ENCODE data around the gene TFAP2C. TPM values are rescaled to one million over a fixed set of nuclear protein-coding genes. Genes with fewer than 3 reads are reported as not detected.

The TFAP2C gene
- polyA plus RNA-seq, 1 experiment = 0.07 TPM

- CTCF ChIA-PET = no interaction called here
- TF ChIP-seq CTCF (IDR thresholded peaks at IDR 0.05; ENCODE audit: low read depth, low read length) = no peak
- POLR2A ChIA-PET = no interaction called here
- Histone ChIP-seq H3K27me3 (ENCODE audit: control insufficient read depth, insufficient read depth, low read length) (peaks cover 2% of the 10 kb centered on the region), H3K27ac (ENCODE audit: low read depth, low read length) (no peak overlapping the region), H3K9me3 (ENCODE audit: control insufficient read depth, insufficient read depth, low read length) (peaks cover 3% of the 10 kb centered on the region), H3K4me3 (ENCODE audit: low read depth, low read length) (no peak overlapping the region)
- DNase-seq (ENCODE audit: low read depth, low spot score) = no peak
Measured at GRCh38 chr20:56663660-56664059, 34.6 kb downstream of the TFAP2C start.

GRCh38 chr20:56664796-56665195, 35.7 kb downstream of the TFAP2C start:
- Histone ChIP-seq H3K9me3 (ENCODE audit: control insufficient read depth, insufficient read depth, low read length) (peaks cover 3% of the 10 kb centered on the region), H3K4me3 (ENCODE audit: low read depth, low read length) (no peak overlapping the region), H3K27me3 (ENCODE audit: control insufficient read depth, insufficient read depth, low read length) (peaks cover 2% of the 10 kb centered on the region), H3K27ac (ENCODE audit: low read depth, low read length) (no peak overlapping the region)
- TF ChIP-seq CTCF (IDR thresholded peaks at IDR 0.05; ENCODE audit: low read depth, low read length) = no peak
- CTCF ChIA-PET = no interaction called here
- no peak for DNase-seq (ENCODE audit: low read depth, low spot score)
- POLR2A ChIA-PET = no interaction called here

GRCh38 chr20:56665806-56666205, 36.7 kb downstream of the TFAP2C start:
- no peak for DNase-seq (ENCODE audit: low read depth, low spot score)
- Histone ChIP-seq H3K4me3 (ENCODE audit: low read depth, low read length) (no peak overlapping the region), H3K27ac (ENCODE audit: low read depth, low read length) (no peak overlapping the region), H3K9me3 (ENCODE audit: control insufficient read depth, insufficient read depth, low read length) (peaks cover 3% of the 10 kb centered on the region), H3K27me3 (ENCODE audit: control insufficient read depth, insufficient read depth, low read length) (peaks cover 2% of the 10 kb centered on the region)
- ChIA-PET POLR2A (no interaction called here), CTCF (no interaction called here)
- TF ChIP-seq CTCF (IDR thresholded peaks at IDR 0.05; ENCODE audit: low read depth, low read length) = no peak

GRCh38 chr20:56673450-56673849, 44.3 kb downstream of the TFAP2C start:
- H3K9me3 ChIP-seq (ENCODE audit: control insufficient read depth, insufficient read depth, low read length) = no peaks in the 10 kb centered on the region; the same call in 1 of the 2 replicates
- TF ChIP-seq CTCF (IDR thresholded peaks at IDR 0.05; ENCODE audit: low read depth, low read length) = no peak
- H3K4me3 ChIP-seq (ENCODE audit: low read depth, low read length) = no peak overlapping the region
- ChIA-PET CTCF (interaction anchor here (0.6 kb wide), 1 partner anchor 203 kb away, joined by 3 read pairs; no protein-coding TSS in a partner anchor), POLR2A (no interaction called here)
- no peak for DNase-seq (ENCODE audit: low read depth, low spot score)
- H3K27me3 ChIP-seq (ENCODE audit: control insufficient read depth, insufficient read depth, low read length) = no peaks in the 10 kb centered on the region
- no peak overlapping the region for H3K27ac ChIP-seq (ENCODE audit: low read depth, low read length)

- CTCF ChIA-PET = no interaction called here
Measured at GRCh38 chr20:56676001-56676400, 46.9 kb downstream of the TFAP2C start.

More at GRCh38 chr20:56676001-56676400, 46.9 kb downstream of the TFAP2C start:
- DNase-seq (ENCODE audit: low read depth, low spot score) = no peak
- no peak for TF ChIP-seq CTCF (IDR thresholded peaks at IDR 0.05; ENCODE audit: low read depth, low read length)
- Histone ChIP-seq H3K27me3 (ENCODE audit: control insufficient read depth, insufficient read depth, low read length) (no peaks in the 10 kb centered on the region), H3K4me3 (ENCODE audit: low read depth, low read length) (no peak overlapping the region), H3K9me3 (ENCODE audit: control insufficient read depth, insufficient read depth, low read length) (no peaks in the 10 kb centered on the region; the same call in 1 of the 2 replicates), H3K27ac (ENCODE audit: low read depth, low read length) (no peak overlapping the region)
- POLR2A ChIA-PET = no interaction called here

All from AG04450 (cell line).